Head of caudate nucleus (tissue), 42 donors: ENCODE results near the gene SGCD.

Source experiments
- DNase-seq, 42 donors: peaks; one replicate each; pipeline versions ENCODE4 v3.0.0 to v3.0.0-alpha.2; 2020 to 2021; ENCODE audit warnings: mixed read lengths in 7 of 42
- intact Hi-C: fragments of 100-400 bp; cut with DNase I; formaldehyde crosslinking; loops from one replicate; pipeline ENCODE4 v1.15.0; 2022

The SGCD gene

DNA sequence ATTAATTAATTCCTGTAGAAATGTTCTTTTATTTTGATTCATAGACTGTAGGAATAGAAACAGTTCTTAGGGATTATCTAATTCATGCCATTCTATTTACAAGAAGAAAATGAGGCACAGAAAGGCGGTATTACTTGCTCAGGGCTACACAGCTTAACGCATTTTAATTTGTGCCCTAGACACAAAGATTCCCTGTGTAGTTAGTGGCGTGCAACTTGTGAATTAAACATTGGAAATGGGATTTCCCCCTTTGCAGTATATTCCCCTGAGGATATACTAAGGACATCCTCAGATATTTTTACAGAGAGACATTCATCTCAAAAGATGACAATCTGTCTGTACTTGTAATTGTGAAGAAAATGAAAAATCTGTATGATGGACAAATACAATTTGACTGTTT lies 108.1 kb downstream of the SGCD start:
- intact Hi-C loops = no loop called here
- no peak for DNase-seq

DNA sequence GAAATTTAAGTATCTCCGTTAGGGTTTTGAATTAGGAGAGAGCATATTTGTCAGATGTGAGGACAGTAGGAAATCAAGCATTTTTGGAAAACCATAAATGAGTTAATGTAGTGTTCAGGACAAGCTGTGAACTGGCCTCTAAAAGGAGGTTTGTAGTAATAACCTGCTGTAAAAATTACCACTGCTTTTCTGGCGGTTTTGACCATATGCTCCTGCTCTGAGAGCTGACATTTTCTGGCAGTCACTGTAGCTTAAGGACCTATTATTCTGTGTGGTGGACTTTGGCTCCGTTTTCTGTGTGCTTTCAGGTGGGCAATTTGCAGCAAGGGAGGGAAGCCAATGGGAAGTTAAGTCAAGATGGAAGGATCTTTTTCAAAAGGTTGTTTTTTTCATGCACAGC lies 111.1 kb downstream of the SGCD start:
- intact Hi-C loops = no loop called here
- DNase-seq = no peak

DNA sequence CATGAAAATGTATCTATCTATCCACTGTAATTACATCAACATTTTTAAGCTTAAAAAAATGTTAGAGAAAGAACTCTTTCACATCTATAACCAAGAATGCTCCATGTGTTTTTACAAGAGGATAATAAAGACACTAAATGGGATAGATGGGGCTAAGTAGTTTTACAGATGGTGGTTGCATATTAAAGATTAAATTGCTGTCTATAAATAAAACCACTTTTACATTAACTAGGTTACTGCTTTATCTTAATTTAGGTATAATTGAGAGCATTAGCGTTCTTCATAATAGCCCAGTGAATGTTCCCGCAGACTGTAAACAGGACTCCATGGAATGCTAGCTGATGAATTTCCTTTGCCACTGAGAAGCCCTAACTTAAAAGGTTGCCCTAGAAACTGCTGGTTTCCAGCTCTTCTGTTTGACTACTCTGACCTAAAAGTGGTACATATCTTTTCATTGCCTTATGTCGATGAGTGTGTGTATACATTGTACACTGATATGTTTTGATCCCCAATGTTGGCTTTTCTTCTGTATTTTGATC lies 117.9 kb downstream of the SGCD start:
- intact Hi-C loops = no loop called here
- no peak for DNase-seq

DNA sequence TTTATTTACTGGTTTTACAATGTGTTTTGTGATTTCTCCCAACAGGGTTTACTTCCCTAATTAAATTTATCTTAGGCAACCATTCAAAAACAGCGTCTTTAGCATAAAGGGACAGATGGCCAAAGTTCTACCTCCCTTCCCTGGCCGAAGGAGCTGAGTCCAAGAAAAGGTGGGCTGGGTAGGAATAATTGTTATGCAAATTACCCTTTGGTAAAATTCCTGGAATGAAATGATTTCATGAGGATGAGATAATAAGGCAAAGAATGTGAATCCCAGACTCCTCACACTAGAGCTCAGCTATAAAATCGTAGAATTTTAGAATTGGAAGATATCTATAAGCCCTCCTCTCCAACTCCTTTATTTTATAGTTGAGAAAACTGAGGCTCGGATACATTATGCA lies 119.6 kb downstream of the SGCD start:
- intact Hi-C loops = no loop called here
- DNase-seq = no peak

DNA sequence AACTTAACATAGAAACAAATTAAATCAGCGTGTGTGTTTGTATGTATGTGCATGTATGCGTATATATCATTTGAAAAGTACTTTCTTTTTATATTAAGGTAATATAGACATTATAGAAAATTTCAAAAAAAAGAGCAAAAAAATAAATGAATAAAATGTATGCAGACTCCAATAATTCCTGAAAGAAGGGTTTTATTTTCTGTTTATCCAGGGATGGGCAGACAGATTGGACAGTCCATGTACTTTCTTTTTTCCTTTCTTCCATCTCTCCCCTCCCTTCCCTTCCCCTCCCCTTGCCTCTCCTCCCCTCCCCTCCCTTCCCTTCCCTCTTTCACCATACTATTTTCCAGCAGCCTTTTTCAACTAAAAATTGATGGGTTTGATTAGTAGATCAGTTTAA lies 123.8 kb downstream of the SGCD start:
- intact Hi-C loops = no loop called here
- DNase-seq = no peak

DNA sequence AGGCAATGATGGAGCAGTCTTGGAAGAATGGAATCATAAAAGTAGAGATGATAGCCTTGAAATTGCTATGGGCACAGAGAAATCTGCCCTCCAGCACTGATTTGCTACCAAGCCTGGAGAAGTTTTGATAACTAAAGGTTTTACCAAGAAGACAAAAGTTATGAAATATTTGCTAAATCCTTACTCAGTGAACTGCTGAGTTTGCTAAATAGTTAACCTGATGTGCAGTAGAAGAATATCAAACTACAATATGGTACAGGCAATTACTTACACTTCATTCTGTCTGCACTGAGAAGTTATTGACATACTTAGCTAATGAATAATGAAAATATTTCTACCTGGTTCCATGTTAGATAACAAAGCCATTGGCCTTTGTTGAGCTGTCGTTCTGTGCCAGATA lies 124.5 kb downstream of the SGCD start:
- DNase-seq = no peak
- intact Hi-C loops = no loop called here

DNA sequence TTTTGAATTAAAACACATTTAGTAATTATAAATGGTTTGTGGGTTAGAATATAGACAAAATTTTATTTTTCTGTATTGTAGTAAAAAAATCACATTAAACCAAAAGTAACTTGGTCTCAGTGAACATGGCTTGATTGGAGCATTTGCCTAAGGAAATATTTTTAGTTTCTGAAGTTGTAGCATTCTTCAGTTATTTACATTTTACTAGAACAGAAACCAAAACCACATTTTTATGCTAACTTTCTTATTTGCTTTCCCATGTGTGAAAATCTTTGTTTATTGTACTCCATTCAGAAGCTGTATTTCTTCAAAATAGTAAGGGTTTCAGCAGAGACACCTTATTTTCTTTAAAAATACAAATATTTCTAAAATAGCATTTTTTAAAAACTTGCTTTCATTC lies 129.9 kb downstream of the SGCD start:
- intact Hi-C loops = no loop called here

DNA sequence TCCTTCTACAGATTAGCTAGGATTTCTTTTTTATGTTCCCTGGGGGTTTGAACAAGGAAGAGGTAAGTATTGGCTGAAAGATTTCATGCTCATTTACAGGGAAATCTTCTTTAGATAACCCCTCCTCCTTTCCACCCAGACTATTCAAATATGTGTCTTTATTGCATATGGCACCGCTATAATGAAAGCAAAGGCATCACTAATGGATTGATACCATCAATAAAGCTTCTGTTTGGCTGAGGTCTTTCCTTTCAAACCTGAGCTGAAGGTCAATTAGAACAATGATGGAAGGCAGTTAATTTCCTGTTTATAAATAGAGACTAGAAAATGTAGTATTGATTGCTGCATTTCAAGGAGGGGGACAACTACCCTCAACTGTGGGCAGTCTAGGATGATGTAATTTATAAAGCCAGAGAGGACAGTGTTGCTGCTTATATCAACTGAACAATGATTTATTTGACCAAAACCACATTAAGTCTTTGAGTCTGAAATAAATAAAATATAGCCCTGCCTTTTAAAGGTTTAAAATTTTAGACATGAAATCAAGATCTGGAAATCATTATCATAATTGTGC lies 132.9 kb downstream of the SGCD start:
- intact Hi-C loops = no loop called here
- no peak for DNase-seq

More for the DNA sequence above, 129.9 kb downstream of the SGCD start:
- DNase-seq = no peak

DNA sequence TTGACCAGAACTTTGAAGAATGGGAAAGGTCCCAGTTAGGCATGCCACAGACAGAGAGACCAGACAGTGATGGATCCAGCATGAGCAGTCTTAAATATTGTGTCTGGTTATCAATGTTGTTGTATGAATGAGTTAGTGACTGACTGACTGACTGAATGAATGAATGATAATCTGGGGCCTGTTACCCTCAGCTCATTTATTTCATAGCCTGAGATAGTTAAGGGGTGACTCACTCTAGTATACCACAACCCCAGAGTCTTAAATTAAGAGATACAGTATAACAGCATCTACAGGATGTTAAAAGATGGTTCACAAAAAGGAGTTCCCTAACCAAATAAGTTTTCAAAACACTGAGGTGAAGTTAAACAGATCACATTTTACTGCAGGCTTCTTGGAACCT lies 133.5 kb downstream of the SGCD start:
- no peak for DNase-seq
- intact Hi-C loops = no loop called here

DNA sequence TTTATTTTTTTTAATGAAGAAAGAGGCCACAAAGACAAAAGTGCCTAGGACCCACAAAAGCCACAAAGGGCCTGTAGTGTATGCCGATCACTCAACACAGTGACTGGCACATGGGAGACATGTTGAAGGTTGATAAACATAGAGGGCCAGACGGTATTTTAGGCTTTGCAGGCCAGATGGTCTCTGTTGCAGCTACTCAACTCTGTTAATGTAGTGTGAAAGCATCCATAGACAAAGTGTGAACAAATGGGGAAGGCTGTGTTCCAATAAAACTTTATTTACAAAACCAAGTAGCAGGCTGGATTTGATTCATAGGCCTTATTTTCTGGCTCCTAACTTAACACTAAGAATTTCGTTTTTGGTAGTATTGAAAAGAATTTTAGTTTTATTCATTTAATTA lies 139.9 kb downstream of the SGCD start:
- no peak for DNase-seq
- intact Hi-C loops = no loop called here

DNA sequence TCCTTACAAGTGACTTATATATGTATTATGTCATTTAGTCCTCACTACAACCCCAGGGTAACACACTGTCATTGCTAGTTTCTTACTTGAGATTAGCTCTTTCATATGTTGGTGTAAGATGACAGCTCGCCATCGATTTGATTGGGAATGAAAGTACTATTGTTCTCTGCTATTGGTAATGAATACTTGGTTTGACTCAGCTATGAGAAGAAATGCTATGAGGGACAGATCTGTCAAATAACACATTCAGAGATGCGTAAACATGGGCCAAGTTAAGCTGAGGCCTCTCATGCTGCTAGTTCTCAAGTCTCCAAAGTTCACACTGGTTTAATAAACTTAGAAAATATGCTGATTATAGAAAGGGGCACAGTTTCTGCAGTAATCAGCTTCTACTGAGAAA lies 142.7 kb downstream of the SGCD start:
- intact Hi-C loops = loop anchor here (10.0 kb wide), 1 partner anchor 125 kb away; no protein-coding TSS in a partner anchor
- peak in 1 of 42 donors; percentile 16 for DNase-seq

DNA sequence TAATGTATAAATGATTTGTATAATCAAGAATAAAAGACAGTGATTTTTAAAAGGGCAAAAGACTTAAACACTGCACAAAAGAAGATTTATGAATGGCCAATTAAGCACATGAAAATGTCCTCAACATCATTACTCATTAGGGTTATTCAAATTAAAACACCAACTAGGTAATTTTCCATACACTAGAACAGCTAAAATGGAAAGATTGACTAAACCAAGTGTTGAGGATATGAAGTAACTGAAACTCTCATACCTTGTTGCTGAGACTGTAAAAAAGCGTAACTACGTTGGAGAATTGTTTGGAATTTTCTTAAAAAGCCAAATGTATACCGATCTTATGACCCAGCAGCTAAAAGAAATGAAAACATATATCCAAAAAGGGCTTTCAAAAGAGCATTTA lies 144.9 kb downstream of the SGCD start:
- intact Hi-C loops = loop anchor here (10.0 kb wide), 1 partner anchor 123 kb away; no protein-coding TSS in a partner anchor
- DNase-seq = no peak

DNA sequence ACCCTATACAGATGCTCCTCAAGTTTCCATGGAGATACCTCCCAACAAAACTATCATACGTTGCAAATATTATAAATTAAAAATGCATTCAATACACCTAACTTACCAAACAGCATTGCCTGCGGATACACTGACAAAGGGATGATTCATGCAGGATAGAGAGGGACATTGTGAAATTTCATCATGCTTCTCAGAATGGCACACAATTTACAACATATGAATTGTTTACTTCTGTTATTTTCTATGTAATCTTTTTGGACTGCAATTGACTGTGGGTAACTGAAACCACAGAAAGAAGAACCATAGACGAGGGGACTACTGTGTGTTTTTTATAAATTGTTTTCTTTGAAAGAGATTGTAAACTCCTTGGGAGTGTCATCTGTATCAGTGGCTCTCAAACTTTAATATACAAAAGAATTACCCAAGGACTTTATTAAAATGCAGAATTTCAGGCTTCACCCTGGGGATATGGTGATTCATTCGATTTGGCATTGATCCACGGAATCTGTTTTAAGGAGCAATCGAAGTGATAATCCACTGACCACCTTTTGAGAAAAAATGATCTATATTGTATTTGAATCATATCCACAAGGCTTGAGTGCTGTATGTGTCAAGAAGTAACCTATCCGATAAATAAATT lies 146.4 kb downstream of the SGCD start:
- intact Hi-C loops = loop anchor here (10.0 kb wide), 1 partner anchor 121 kb away; no protein-coding TSS in a partner anchor
- no peak for DNase-seq

DNA sequence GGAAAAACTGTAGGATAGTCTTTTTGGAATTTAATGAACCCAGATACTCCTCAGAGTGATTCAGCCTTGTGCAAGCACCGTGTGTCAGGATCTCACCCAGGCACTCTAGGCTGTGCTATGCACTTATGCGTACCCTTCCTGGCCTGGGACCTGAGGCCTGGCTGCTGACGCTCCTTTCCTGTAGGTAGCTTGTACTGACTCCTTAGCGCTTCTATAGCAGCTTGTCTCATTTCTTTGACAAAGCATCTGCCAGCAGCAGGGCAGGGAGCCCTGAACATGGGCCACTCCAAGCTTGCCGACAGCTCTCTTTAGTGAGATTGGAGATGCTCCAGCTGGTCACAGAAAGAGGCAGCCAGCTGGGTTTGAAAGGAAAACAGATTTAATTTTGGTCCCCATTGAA lies 147.3 kb downstream of the SGCD start:
- DNase-seq = peak in 41 of 42 donors; percentile 20 to 77 (median 50)
- intact Hi-C loops = loop anchor here (10.0 kb wide), 1 partner anchor 121 kb away; no protein-coding TSS in a partner anchor

DNA sequence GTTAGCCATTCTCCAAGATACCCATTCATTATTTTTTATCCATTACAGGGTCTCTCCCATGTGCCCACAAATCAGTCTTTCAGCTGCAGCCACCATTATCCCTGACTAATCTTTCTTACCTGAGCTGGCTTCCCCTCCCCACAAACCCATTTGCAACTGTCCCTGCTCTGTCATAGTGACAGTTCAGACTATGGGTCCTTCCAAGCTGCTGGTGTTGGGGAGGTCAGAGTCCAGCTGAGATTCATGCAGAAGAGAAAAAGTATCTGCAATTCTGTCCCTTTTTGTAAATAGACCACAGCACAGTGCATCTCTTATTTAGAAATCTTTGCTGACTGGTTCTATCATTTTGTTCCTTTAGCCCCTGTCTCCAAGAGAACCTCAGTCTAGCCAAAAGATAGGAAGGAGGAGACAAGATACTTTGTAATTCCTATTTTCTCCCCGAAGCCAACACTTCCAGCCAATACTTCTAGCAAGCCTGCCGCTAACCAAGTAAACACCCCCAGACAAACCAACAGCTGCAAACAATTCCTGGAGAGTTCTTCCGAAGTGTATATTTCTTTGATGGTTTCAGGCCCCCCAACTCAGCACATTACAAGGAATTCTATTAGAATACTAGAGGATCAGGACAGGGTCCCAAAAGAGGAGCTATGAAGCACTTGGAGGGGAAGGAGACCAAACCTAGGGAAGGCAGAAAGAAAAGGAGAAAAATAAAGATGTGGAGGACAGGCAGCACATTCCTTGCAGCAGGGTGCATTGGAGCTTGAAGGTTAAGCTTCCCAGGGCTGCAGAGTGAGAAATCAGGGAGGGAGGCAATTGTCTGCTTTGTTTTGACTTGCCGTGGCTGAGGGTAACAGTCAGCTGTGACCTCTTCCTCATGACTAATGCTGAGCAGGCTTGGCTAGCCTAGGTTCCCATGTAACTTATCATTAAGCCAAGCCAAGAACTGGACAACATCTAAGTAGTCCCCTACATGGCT lies 148.5 kb downstream of the SGCD start:
- intact Hi-C loops = loop anchor here (10.0 kb wide), 1 partner anchor 119 kb away; no protein-coding TSS in a partner anchor
- DNase-seq = peak in 8 of 42 donors; percentile 6 to 39 (median 14)

DNA sequence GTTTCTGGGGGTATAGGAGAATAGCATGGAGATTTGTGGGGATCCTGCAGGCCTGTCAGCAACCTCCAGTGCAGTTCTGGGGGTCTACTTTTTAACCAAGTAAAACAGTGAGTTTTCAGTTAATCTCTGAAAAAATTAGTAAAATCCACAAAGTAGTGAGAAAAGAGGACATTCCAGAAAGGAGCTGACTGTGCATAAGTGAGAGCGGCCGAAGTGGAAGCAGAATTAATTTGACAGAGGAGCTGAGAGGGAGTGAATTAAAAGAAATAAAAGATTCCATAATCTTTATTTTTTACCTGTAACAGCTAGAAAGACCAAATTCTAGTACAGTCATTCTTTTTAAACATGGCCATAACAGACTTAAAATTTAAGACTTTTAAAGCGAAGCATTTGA lies 149.2 kb downstream of the SGCD start:
- intact Hi-C loops = loop anchor here (10.0 kb wide), 1 partner anchor 119 kb away; no protein-coding TSS in a partner anchor

DNA sequence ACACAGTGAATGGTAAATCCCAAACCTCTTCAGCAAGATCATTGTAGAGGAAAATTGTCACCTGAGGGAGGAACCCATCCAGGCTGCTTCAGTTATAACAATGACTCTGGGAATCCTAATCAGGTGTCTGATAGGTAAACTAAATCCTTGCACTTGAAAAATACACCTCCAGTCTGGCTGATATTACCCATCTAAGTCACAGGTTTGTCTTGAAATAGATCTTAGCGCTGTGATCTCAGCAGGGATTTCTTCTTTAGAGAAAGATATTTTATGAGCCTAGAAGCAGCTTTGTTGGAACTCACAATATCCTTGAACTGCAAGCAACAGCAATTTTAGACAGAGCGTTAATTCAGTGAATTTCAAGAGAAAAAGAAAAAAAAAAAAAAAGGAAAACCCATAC lies 149.7 kb downstream of the SGCD start:
- peak in 1 of 42 donors; percentile 15 for DNase-seq
- intact Hi-C loops = loop anchor here (10.0 kb wide), 1 partner anchor 118 kb away; no protein-coding TSS in a partner anchor

More for the DNA sequence above, 149.2 kb downstream of the SGCD start:
- DNase-seq = no peak

DNA sequence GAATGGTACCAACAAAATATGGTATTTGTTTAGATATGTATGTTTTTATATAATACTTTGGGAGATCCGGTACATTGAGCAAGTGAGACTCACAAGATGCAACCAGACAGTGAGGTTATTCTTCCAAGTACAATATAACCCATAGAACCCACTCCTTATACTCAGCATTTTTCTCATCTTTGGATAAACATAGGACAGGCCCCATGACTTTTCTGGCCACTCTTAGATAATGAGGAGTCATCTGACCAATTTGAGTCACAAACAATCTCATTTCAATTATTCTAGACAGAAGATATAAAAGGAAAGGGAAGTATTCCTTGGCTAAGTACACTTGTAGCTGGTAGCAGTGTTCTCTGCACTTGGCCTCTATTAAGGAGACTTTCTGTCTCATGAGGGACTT lies 150.2 kb downstream of the SGCD start:
- intact Hi-C loops = loop anchor here (10.0 kb wide), 1 partner anchor 118 kb away; no protein-coding TSS in a partner anchor
- DNase-seq = no peak

DNA sequence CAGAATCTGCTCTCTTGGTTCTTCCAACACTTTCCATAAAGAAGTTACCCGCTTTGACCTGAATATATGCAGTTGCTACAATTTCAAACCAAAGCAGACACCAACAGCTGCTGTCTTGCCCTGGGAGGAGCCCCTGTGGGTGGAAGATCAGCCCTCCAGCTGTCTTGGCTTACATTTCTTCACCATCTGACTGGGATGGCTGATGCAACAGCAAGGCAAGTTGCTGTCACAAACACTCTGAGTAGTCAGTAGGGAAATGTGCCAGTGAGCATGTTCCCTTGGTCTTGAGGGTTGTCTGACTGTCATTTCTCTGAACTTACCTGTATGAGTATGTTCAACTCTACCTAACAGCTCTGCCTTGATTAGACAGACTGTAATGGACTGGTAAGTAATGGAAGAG lies 152.9 kb downstream of the SGCD start:
- DNase-seq = no peak
- intact Hi-C loops = loop anchor here (10.0 kb wide), 1 partner anchor 115 kb away; no protein-coding TSS in a partner anchor
